GM12878 (cell line): ENCODE data around the gene C17orf113. TPM values are rescaled to one million over a fixed set of nuclear protein-coding genes. Genes with fewer than 3 reads are reported as not detected.

Experiments used
- ATAC-seq: fragments of 200-7000 bp; cut with Tn5 transposase; 3 replicates; pipeline ENCODE4 v1.9.1; 2020; ENCODE audit warnings: mild to moderate bottlenecking, moderate library complexity
- BruUV-seq: library from RNA; stranded (reverse); fragments of 400-500 nt; replicated peaks from 2 replicates; lab custom pipeline; 2021; lab: Mats Ljungman, UMichigan
- CTCF ChIA-PET: fragments of 300-600 bp; sonication (Branson Sonifier 250); formaldehyde crosslinking; extraction: SDS; loops from one replicate; lab custom pipeline; 2021; ENCODE audit warnings: inconsistent platforms; lab: Yijun Ruan, JAX
- POLR2A ChIA-PET: fragments of 350-600 bp; formaldehyde crosslinking; extraction: SDS; loops from one replicate; lab custom pipeline; 2021; ENCODE audit warnings: inconsistent platforms; lab: Charles Lee
- RAD21 ChIA-PET: fragments of 300-600 bp; sonication (Branson Sonifier 250); formaldehyde crosslinking; loops from one replicate; lab custom pipeline; 2023; ENCODE audit warnings: antibody characterized with exemption; ENCODE audit not compliant: unreplicated experiment; lab: Charles Lee
- SMC1A ChIA-PET: fragments of 300-600 bp; sonication (Branson Sonifier 250); formaldehyde crosslinking; loops from one replicate; lab custom pipeline; 2023; ENCODE audit not compliant: unreplicated experiment, uncharacterized antibody; lab: Charles Lee
- DNase-seq: peaks from one replicate; pipeline ENCODE4 v3.0.0-alpha.2; 2011; ENCODE audit warnings: low read depth, low spot score
- FAIRE-seq: peaks from 3 replicates; lab custom pipeline; 2011; peaks lifted over from hg19 to GRCh38; lab: Jason Lieb, UNC
- H2AFZ ChIP-seq: 2 replicates; pipeline ENCODE4 v1.6.0; 2011; ENCODE audit warnings: low read depth, low read length, control low read depth; ENCODE audit not compliant: control insufficient read depth
- H3K27ac ChIP-seq: 2 replicates; pipeline ENCODE4 v1.5.1; 2011; ENCODE audit warnings: control low read depth; ENCODE audit not compliant: control insufficient read depth, insufficient read depth
- H3K27me3 ChIP-seq, 2 experiments: replicated peaks in 1 of 2; 2 replicates each; pipeline versions ENCODE4 v1.6.0 to v1.6.1; 2011; ENCODE audit warnings: low read length in 1 of 2; ENCODE audit not compliant: control insufficient read depth in 2 of 2, insufficient read depth in 2 of 2
- H3K36me3 ChIP-seq, 2 experiments: 2 replicates each; pipeline ENCODE4 v1.5.1; 2011; ENCODE audit warnings: low read length in 1 of 2; ENCODE audit not compliant: control insufficient read depth in 2 of 2, insufficient read depth in 2 of 2
- H3K4me1 ChIP-seq: 2 replicates; pipeline ENCODE4 v1.6.1; 2011; ENCODE audit warnings: mild to moderate bottlenecking, low read length, moderate library complexity, mixed read lengths; ENCODE audit not compliant: control insufficient read depth, insufficient read depth
- H3K4me2 ChIP-seq: 2 replicates; pipeline ENCODE4 v1.6.0; 2011; ENCODE audit warnings: control low read depth; ENCODE audit not compliant: control insufficient read depth, insufficient read depth
- H3K4me3 ChIP-seq: fragments of 200-600 bp; sonication (generic); 2 replicates; pipeline ENCODE4 v1.5.1; 2016
- H3K79me2 ChIP-seq: 2 replicates; pipeline ENCODE4 v1.6.0; 2011; ENCODE audit warnings: low read length; ENCODE audit not compliant: control insufficient read depth, insufficient read depth
- H3K9ac ChIP-seq: 2 replicates; pipeline ENCODE4 v1.8.0; 2011; ENCODE audit warnings: low read length, control low read depth, mixed read lengths; ENCODE audit not compliant: control insufficient read depth, insufficient read depth
- H3K9me3 ChIP-seq: replicated peaks from 3 replicates; pipeline ENCODE4 v1.5.1; 2011; ENCODE audit warnings: mild to moderate bottlenecking, low read length; ENCODE audit not compliant: control insufficient read depth, insufficient read depth
- H4K20me1 ChIP-seq: 2 replicates; pipeline ENCODE4 v1.6.0; 2011; ENCODE audit not compliant: control insufficient read depth, insufficient read depth
- CEBPB ChIP-seq, 2 experiments: fragments of 150-350 bp in 1 of 2; IDR thresholded peaks; 2 replicates each; pipeline ENCODE4 v1.6.1; 2012 to 2014; ENCODE audit warnings: low read depth in 2 of 2, low read length in 2 of 2, borderline replicate concordance in 1 of 2, inconsistent platforms in 1 of 2
- CHD1 ChIP-seq: IDR thresholded peaks from 2 replicates; pipeline ENCODE4 v1.6.1; 2012; ENCODE audit warnings: low read depth, low read length, improper control_type of control experiment
- EZH2 ChIP-seq: IDR thresholded peaks from 2 replicates; pipeline ENCODE4 v1.6.1; 2012; ENCODE audit warnings: low read depth, mild to moderate bottlenecking, control low read depth, inconsistent platforms, low read length, borderline replicate concordance; ENCODE audit not compliant: control insufficient read depth
- HCFC1 ChIP-seq: fragments of 150-350 bp; IDR thresholded peaks from 2 replicates; pipeline ENCODE4 v1.6.1; 2014; ENCODE audit warnings: low read length
- IRF4 ChIP-seq: IDR thresholded peaks from 2 replicates; pipeline ENCODE4 v1.6.1; 2011; ENCODE audit warnings: low read depth, low read length
- MTA2 ChIP-seq: fragments of 450-650 bp; IDR thresholded peaks from 2 replicates; pipeline ENCODE4 v1.6.1; 2016; ENCODE audit warnings: low read depth, mild to moderate bottlenecking, moderate library complexity
- NBN ChIP-seq: fragments of 450-650 bp; IDR thresholded peaks from 2 replicates; pipeline ENCODE4 v1.6.1; 2016
- NR2C1 ChIP-seq: fragments of 450-650 bp; IDR thresholded peaks from 2 replicates; pipeline ENCODE4 v1.6.1; 2017; ENCODE audit warnings: antibody characterized with exemption, mild to moderate bottlenecking, moderate library complexity
- NR2C2 ChIP-seq: IDR thresholded peaks from 2 replicates; pipeline ENCODE4 v1.6.1; 2011; ENCODE audit warnings: borderline replicate concordance, low read depth; ENCODE audit not compliant: control insufficient read depth, insufficient read length
- NRF1 ChIP-seq: conservative IDR thresholded peaks from 2 replicates; pipeline ENCODE4 v1.6.1; 2011; ENCODE audit warnings: mild to moderate bottlenecking, low read depth, low read length, improper control_type of control experiment
- PAX5 ChIP-seq: IDR thresholded peaks from 2 replicates; pipeline ENCODE4 v1.6.1; 2011; ENCODE audit warnings: low read depth, low read length, borderline replicate concordance
- RELA ChIP-seq: fragments of 450-650 bp; IDR thresholded peaks from 2 replicates; pipeline ENCODE4 v1.8.0; 2014; ENCODE audit warnings: borderline replicate concordance; ENCODE audit not compliant: partially characterized antibody
- STAT1 ChIP-seq: fragments of 450-650 bp; conservative IDR thresholded peaks from 2 replicates; pipeline ENCODE4 v1.6.1; 2014; ENCODE audit warnings: antibody characterized with exemption, mild to moderate bottlenecking
- TBL1XR1 ChIP-seq: IDR thresholded peaks from 2 replicates; pipeline ENCODE4 v1.6.1; 2012; ENCODE audit warnings: low read depth, low read length, improper control_type of control experiment
- ZNF207 ChIP-seq: fragments of 450-650 bp; IDR thresholded peaks from 2 replicates; pipeline ENCODE4 v1.6.1; 2014; ENCODE audit warnings: antibody characterized with exemption, mild to moderate bottlenecking, borderline replicate concordance
- ZNF217 ChIP-seq: fragments of 450-650 bp; IDR thresholded peaks from 2 replicates; pipeline ENCODE4 v1.6.1; 2017; ENCODE audit warnings: antibody characterized with exemption, mild to moderate bottlenecking
- WGBS: methylation state at CpG from one replicate; pipeline ENCODE4 v1.1.6; 2016; ENCODE audit warnings: low lambda C conversion rate; ENCODE audit not compliant: insufficient replicate concordance, insufficient coverage; ENCODE audit errors: missing lambda C conversion rate; 5-methylcytosine and 5-hydroxymethylcytosine counted together
- in situ Hi-C: fragments of 300-500 bp; cut with MboI; formaldehyde crosslinking; loops from 9 replicates; pipeline ENCODE4 v1.14.3; 2018; ENCODE audit warnings: mixed read lengths
- intact Hi-C: fragments of 100-400 bp; cut with micrococcal nuclease; formaldehyde crosslinking; loops from one replicate; pipeline ENCODE4 v1.14.2; 2022; ENCODE audit not compliant: unreplicated experiment
- polyA plus RNA-seq, 11 experiments: library from polyadenylated mRNA; depleted of rRNA in 4 of 11; unstranded in 6 of 11; stranded (reverse) in 5 of 11; fragments of >200 nt; fragmentation: Nextera tagmentation in 4 of 11; fragmentation: Illumina TruSeq in 1 of 11; extraction: Ambion mirVana in 4 of 11; extraction: Trizol in 1 of 11; gene quantifications; 1 replicate in 1 of 11; 2 replicates in 10 of 11; pipeline versions ENCODE4 v1.2.1 to v1.2.3, GENCODE V29; 2011 to 2016; ENCODE audit warnings: inconsistent platforms in 2 of 11, missing spikeins in 2 of 11, low read depth in 1 of 11
- total RNA-seq, 4 experiments: library from RNA; depleted of rRNA in 3 of 4; stranded (reverse); fragments of >200 nt in 3 of 4; fragmentation: Illumina TruSeq in 1 of 4; extraction: Trizol in 1 of 4; gene quantifications; 2 replicates each; pipeline versions ENCODE4 v1.2.1 to v1.2.3, GENCODE V29; 2013 to 2021
- TF ChIP-seq, protein P1 (sequence below): IDR thresholded peaks from 2 replicates; pipeline ENCODE4 v1.6.1; 2012; ENCODE audit warnings: low read depth, low read length, improper control_type of control experiment

Gene C17orf113
- total and polyA plus RNA-seq, 10 of the 15 experiments (the other 5 are each of a cell fraction or from before 2014, with no cell fraction given), result 0.03 to 0.17 (median 0.08) TPM; not detected in 3

DNA sequence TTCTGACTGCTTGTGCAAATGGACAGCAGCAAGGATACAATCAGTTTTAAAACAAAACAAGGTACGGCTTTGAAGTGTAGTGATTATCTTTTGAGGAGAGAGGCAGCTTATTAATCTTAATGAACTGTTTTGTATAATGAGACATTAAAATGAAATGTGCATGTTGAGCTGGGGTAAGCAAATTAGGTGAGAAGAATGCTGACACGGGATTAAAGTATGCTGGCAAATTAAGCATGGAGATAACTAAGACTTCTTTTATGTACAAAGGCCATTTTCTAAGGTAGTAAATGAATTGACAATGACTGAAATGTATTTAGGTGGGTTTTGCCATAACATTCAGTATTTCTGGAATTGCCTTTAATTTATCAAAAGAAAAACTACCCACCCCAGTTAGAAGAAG is 51.9 kb downstream of the C17orf113 start:
- ChIA-PET POLR2A (interaction anchor here (0.6 kb wide), 1 partner anchor 44 kb away, joined by 3 read pairs; no protein-coding TSS in a partner anchor), CTCF (no interaction called here), SMC1A (interaction anchor here (1.2 to 1.5 kb wide), 2 partner anchors 17 to 21 kb away, joined by 3 read pairs; no protein-coding TSS in a partner anchor), RAD21 (no interaction called here)
- no peak for ATAC-seq
- Histone ChIP-seq H3K9ac (no peak overlapping the region), H2AFZ (no peak overlapping the region), H3K36me3 (peaks cover 26 to 53% of the 10 kb centered on the region in 2 experiments), H3K27ac (no peak overlapping the region), H3K79me2 (peaks cover 16% of the 10 kb centered on the region), H3K27me3 (no peaks in the 10 kb centered on the region), H3K4me1 (peaks cover 28% of the 10 kb centered on the region), H3K4me3 (no peak overlapping the region), H4K20me1 (no peaks in the 10 kb centered on the region), H3K4me2 (no peak overlapping the region), H3K9me3 (no peaks in the 10 kb centered on the region)
- DNase-seq, result no peak
- no TSS peak for BruUV-seq
- in situ Hi-C loops (no loop called here), intact Hi-C loops (no loop called here)
- TF ChIP-seq CEBPB (IDR thresholded peaks at IDR 0.05; ENCODE audit: borderline replicate concordance in 1 of 2, low read depth in 2 of 2, low read length in 2 of 2) (no peak), PAX5 (no peak)
- TF ChIP-seq, protein P1, sequence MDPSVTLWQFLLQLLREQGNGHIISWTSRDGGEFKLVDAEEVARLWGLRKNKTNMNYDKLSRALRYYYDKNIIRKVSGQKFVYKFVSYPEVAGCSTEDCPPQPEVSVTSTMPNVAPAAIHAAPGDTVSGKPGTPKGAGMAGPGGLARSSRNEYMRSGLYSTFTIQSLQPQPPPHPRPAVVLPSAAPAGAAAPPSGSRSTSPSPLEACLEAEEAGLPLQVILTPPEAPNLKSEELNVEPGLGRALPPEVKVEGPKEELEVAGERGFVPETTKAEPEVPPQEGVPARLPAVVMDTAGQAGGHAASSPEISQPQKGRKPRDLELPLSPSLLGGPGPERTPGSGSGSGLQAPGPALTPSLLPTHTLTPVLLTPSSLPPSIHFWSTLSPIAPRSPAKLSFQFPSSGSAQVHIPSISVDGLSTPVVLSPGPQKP, result no peak
- FAIRE-seq, result no peak
- WGBS, result 0% methylated on average over 2 of the region's 2 CpGs

DNA sequence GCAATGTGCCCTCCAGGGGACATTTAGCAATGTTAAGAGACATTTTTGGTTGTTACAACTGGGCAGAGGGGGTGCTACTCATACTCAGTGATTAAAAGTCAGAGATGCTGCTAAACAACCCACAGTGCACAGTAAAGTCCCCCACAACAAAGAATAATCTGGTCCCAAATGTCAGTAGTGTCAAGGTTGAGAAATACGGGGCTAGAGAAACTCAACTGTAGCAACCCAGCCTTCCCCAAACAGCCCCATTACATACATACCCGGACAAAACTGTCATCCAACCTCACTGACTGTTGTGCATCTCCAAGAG is 53.6 kb downstream of the C17orf113 start:
- CTCF ChIA-PET, result interaction anchor here (0.7 to 1.5 kb wide), 3 partner anchors 27 to 115 kb away, joined by 3 to 4 read pairs (median 3); partner anchors contain the start of gene DHX58
- RAD21 ChIA-PET, result interaction anchor here (0.6 kb wide), 1 partner anchor 128 kb away, joined by 4 read pairs; no protein-coding TSS in a partner anchor
- 68% methylated on average over 2 of the region's 2 CpGs for WGBS
- SMC1A ChIA-PET, result interaction anchor here (0.8 to 1.3 kb wide), 2 partner anchors 19 kb away, joined by 3 read pairs; no protein-coding TSS in a partner anchor
- FAIRE-seq, result no peak
- intact Hi-C loops, result no loop called here
- Histone ChIP-seq H3K27me3 (no peaks in the 10 kb centered on the region), H3K9me3 (no peaks in the 10 kb centered on the region), H4K20me1 (no peaks in the 10 kb centered on the region), H3K4me1 (peaks cover 28% of the 10 kb centered on the region), H3K4me2 (peak overlapping the region; percentile 61; the same call in 1 of the 2 replicates), H3K36me3 (peaks cover 32 to 52% of the 10 kb centered on the region in 2 experiments), H2AFZ (no peak overlapping the region), H3K4me3 (no peak overlapping the region; the same call in 1 of the 2 replicates), H3K79me2 (peaks cover 1% of the 10 kb centered on the region), H3K27ac (peak overlapping the region; percentile 29), H3K9ac (no peak overlapping the region)
- no TSS peak for BruUV-seq
- in situ Hi-C loops, result no loop called here
- peak; percentile 30; the same call in 2 of the 3 replicates for ATAC-seq
- DNase-seq, result no peak
- POLR2A ChIA-PET, result interaction anchor here (1.1 kb wide), 1 partner anchor 21 kb away, joined by 3 read pairs; the partner anchor contains the start of gene DNAJC7
- no peak for TF ChIP-seq NRF1
- TF ChIP-seq NBN, result no peak
- TF ChIP-seq HCFC1, result no peak
- TF ChIP-seq MTA2, result no peak
- no peak for TF ChIP-seq EZH2
- TF ChIP-seq STAT1, result no peak
- no peak for TF ChIP-seq RELA
- no peak for TF ChIP-seq TBL1XR1
- TF ChIP-seq CHD1, result no peak
- no peak for TF ChIP-seq NR2C2
- no peak for TF ChIP-seq NR2C1
- no peak for TF ChIP-seq ZNF217
- TF ChIP-seq IRF4, result no peak
- no peak for TF ChIP-seq ZNF207
